Measurements from ENCODE around the gene APBA2. TPM values are rescaled to one million over a fixed set of nuclear protein-coding genes. Genes with fewer than 3 reads are reported as not detected.

APBA2 gene
- total and polyA plus RNA-seq, 2 of the 4 experiments (the other 2 are of a cell fraction), result 21.7 to 33.0 TPM

GRCh38 chr15:29105151-29105854, 219.5 kb downstream of the APBA2 start:
- WGBS, 2 experiments (ENCODE audit: extremely low coverage in 2 of 2, insufficient read length in 1 of 2), result 88% methylated on average over 4 of the region's 22 CpGs; no CpG with 5 or more reads in 1 of the 2 experiments
- no peaks in the 10 kb centered on the region; the same call in 1 of the 2 replicates for H4K20me1 ChIP-seq (ENCODE audit: insufficient read depth, low read length)
- H2BK20ac ChIP-seq (ENCODE audit: low read depth, low read length), result no peak overlapping the region
- POLR2A ChIA-PET (ENCODE audit: unreplicated experiment), result no interaction called here
- H4K91ac ChIP-seq (ENCODE audit: insufficient read depth, low read depth, low read length), result no peak overlapping the region
- no TSS peak for BruUV-seq (replicated peaks)
- H3K79me1 ChIP-seq (ENCODE audit: low read depth in 1 of 2, low read length in 2 of 2), result no peaks in the 10 kb centered on the region; a peak in 1 of 4 replicates
- H2AK9ac ChIP-seq (replicated peaks; ENCODE audit: low read depth, low read length, poor library complexity), result no peak overlapping the region
- H2BK120ac ChIP-seq (ENCODE audit: low read depth, low read length), result no peak overlapping the region
- DNase-seq, result no peak
- H3K4ac ChIP-seq (ENCODE audit: low read depth, low read length), result no peak overlapping the region
- H2BK15ac ChIP-seq (ENCODE audit: low read depth, low read length), result no peak overlapping the region
- H4K8ac ChIP-seq (ENCODE audit: low read depth in 2 of 2, low read length in 2 of 2), result no peak overlapping the region
- H3K56ac ChIP-seq (ENCODE audit: extremely low read depth, insufficient read depth, low read length), result no peak overlapping the region
- dilution Hi-C loops (cut with HindIII; ENCODE audit: low sequenced_read_pairs, unreplicated experiment) (no loop called here), in situ Hi-C loops (cut with MboI; ENCODE audit: low sequenced_read_pairs) (no loop called here), intact Hi-C loops (cut with micrococcal nuclease) (no loop called here)
- CTCF ChIA-PET, result interaction anchor here (0.6 to 0.9 kb wide), 3 partner anchors 16 to 855 kb away, joined by 3 read pairs; no protein-coding TSS in a partner anchor
- H3K27me3 ChIP-seq (ENCODE audit: control insufficient read depth, insufficient read depth, low read length), result no peaks in the 10 kb centered on the region
- peaks cover 15% of the 10 kb centered on the region for H3K36me3 ChIP-seq (ENCODE audit: control insufficient read depth, insufficient read depth, low read length)
- no peak overlapping the region for H3K14ac ChIP-seq (replicated peaks; ENCODE audit: low read depth, low read length)
- ATAC-seq (ENCODE audit: low read depth), result no peak
- H2AFZ ChIP-seq (replicated peaks; ENCODE audit: low read length, poor library complexity), result no peak overlapping the region
- no peak overlapping the region for H2BK5ac ChIP-seq (ENCODE audit: low read depth, low read length, poor library complexity, severe bottlenecking)
- TF ChIP-seq CEBPB (IDR thresholded peaks at IDR 0.05; ENCODE audit: low read depth, low read length), result no peak
- TF ChIP-seq RAD21 (IDR thresholded peaks at IDR 0.05; ENCODE audit: low read length), result no peak
- H4K5ac ChIP-seq (ENCODE audit: low read depth, low read length), result no peak overlapping the region
- no peaks in the 10 kb centered on the region for H3K4me1 ChIP-seq (ENCODE audit: control insufficient read depth, insufficient read depth, low read length)
- no peak overlapping the region for H3K18ac ChIP-seq (ENCODE audit: low read depth, low read length)
- no peaks in the 10 kb centered on the region for H3K9me3 ChIP-seq (ENCODE audit: control insufficient read depth, insufficient read depth, low read length)
- H3K4me3 ChIP-seq (ENCODE audit: insufficient read depth, low read depth, low read length), result no peak overlapping the region
- H3K9me1 ChIP-seq (ENCODE audit: insufficient read depth, low read length), result no peaks in the 10 kb centered on the region
- no peak overlapping the region for H2AK5ac ChIP-seq (ENCODE audit: low read depth, low read length)
- H3K9ac ChIP-seq (ENCODE audit: low read depth, low read length), result no peak overlapping the region
- no peak overlapping the region for H3K4me2 ChIP-seq (ENCODE audit: low read depth, low read length)
- no peak overlapping the region for H3K23ac ChIP-seq (ENCODE audit: low read depth, low read length)
- H3K27ac ChIP-seq (ENCODE audit: insufficient read depth, low read length), result no peak overlapping the region
